Fibroblast of villous mesenchyme (primary cell): ENCODE measurements around the gene PLCL1. TPM values are rescaled to one million over a fixed set of nuclear protein-coding genes. Genes with fewer than 3 reads are reported as not detected.
A peak's percentile ranks its signal among the peaks of the same experiment; 100 is the strongest.
"Not testable (repeated sequence)": the region's sequence is repeated elsewhere in the genome, so short reads cannot be mapped to it uniquely, and the experiment has no call there.

ENCODE experiments used
- DNase-seq: peaks from one replicate; pipeline ENCODE4 v3.0.0-alpha.2; 2010; ENCODE audit warnings: low read depth
- H3K4me3 ChIP-seq: 2 replicates; pipeline ENCODE4 v1.5.1; 2011; ENCODE audit warnings: low read depth, mild to moderate bottlenecking, low read length
- CTCF ChIP-seq: IDR thresholded peaks from 2 replicates; pipeline ENCODE4 v1.5.1; 2012; ENCODE audit warnings: low read depth, mild to moderate bottlenecking, low read length; ENCODE audit not compliant: insufficient read depth
- total RNA-seq: library from RNA; depleted of rRNA; stranded (reverse); fragments of >200 nt; gene quantifications from 2 replicates; pipeline ENCODE4 v1.2.3, GENCODE V29; 2012

Gene PLCL1
- total RNA-seq, 1 donor: 0.43 TPM

GRCh38 chr2:197822333-197822732 lies 17.9 kb downstream of the PLCL1 start:
- no peak for TF ChIP-seq CTCF
- peak; percentile 39 for DNase-seq
- no peak overlapping the region for H3K4me3 ChIP-seq

- peak; percentile 38 for DNase-seq
- no peak overlapping the region for H3K4me3 ChIP-seq
- no peak for TF ChIP-seq CTCF
Observed at GRCh38 chr2:197827618-197828017, 23.2 kb downstream of the PLCL1 start.

GRCh38 chr2:197828464-197829135 lies 24.2 kb downstream of the PLCL1 start:
- no peak for DNase-seq
- TF ChIP-seq CTCF: no peak
- no peak overlapping the region for H3K4me3 ChIP-seq

GRCh38 chr2:197834771-197835170 lies 30.4 kb downstream of the PLCL1 start:
- DNase-seq: not testable (repeated sequence)

GRCh38 chr2:197835293-197835692 lies 30.9 kb downstream of the PLCL1 start:
- no peak for DNase-seq
- no peak overlapping the region for H3K4me3 ChIP-seq
- TF ChIP-seq CTCF: no peak

More at GRCh38 chr2:197834771-197835170, 30.4 kb downstream of the PLCL1 start:
- H3K4me3 ChIP-seq: not testable (repeated sequence)

- peak; percentile 64 for DNase-seq
- no peak for TF ChIP-seq CTCF
- H3K4me3 ChIP-seq: no peak overlapping the region
Observed at GRCh38 chr2:197838036-197838435, 33.6 kb downstream of the PLCL1 start.

GRCh38 chr2:197838579-197838978 lies 34.2 kb downstream of the PLCL1 start:
- no peak for TF ChIP-seq CTCF
- DNase-seq: no peak
- no peak overlapping the region for H3K4me3 ChIP-seq
